HG03469 (cell line): ENCODE results near the gene GPR18.
A peak's percentile ranks its signal among the peaks of the same experiment; 100 is the strongest.

Experiments
- ATAC-seq: cut with Tn5 transposase; IDR thresholded peaks from one replicate; pipeline ENCODE4 v1.9.1; 2021; ENCODE audit warnings: mild to moderate bottlenecking, moderate library complexity, moderate number of reproducible peaks; ENCODE audit not compliant: unreplicated experiment

The GPR18 gene, protein sequence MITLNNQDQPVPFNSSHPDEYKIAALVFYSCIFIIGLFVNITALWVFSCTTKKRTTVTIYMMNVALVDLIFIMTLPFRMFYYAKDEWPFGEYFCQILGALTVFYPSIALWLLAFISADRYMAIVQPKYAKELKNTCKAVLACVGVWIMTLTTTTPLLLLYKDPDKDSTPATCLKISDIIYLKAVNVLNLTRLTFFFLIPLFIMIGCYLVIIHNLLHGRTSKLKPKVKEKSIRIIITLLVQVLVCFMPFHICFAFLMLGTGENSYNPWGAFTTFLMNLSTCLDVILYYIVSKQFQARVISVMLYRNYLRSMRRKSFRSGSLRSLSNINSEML

DNA sequence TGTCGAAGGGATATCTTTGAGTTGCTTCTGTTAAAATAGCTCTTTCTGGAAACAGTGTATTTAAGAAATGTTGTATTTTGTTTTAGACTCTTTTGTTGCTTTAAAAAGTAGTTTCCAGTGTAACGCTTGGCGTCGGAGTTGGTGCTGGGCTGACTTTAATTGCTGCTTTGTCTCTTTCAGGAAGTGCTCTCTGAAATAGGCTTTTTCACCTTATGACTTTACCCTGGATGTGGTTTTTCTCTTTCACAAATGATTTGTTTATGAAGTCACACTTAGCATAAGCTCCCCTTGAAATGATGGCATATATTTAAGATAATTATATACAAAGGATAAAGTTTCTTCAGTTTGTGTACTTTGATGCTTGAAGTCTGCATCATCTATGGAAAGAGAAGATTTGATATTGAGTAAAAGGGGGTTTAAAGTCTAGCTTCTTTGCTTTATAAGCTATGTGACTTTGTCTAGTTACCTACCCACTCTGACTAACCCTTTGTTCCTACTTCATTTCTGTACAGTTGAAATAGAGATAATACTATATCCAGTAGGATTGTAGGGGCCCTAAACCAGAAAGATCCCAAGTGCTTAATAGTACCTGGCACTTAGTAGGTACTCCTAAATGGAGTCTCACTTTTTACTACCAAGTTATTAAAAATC is at the start of gene GPR18:
GPR18 (minus strand) TSS at position 170 of the 651 bp plus-strand sequence. CDS start 2,507 bp downstream, outside the sequence.
- peak; percentile 77 for ATAC-seq

DNA sequence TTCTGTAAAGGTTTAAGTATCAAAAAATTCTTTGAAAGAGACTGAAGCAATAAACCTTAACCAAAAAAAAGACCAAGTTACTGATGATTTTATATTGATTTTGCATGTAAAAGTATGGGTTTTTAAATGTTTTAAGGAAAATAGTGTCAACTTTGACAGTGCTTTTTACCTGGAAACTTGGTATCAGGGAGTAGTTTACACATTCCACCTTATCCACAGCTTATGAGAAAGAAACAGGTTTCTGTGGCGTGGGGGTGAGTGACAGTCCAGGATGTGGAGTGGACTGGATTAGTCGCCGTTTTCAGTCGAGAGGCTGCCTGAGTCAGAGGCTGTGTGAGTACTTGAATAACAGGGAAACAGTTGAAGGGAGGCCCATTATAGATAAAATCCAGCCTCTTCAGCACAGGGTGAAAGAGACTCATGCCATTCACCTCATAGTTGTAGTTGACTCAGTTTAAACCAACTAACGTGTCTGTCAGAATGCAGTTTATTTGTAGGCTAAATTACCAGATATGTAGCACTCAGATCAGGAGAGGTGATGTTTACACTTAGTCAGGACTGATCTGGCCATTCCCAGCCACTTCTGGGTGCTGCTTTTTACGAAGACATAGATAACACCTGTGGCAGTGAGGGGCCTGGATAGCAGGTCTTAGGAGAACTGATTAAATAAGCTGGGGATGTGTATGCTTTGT is 49.6 kb upstream of the GPR18 start:
- no peak for ATAC-seq

DNA sequence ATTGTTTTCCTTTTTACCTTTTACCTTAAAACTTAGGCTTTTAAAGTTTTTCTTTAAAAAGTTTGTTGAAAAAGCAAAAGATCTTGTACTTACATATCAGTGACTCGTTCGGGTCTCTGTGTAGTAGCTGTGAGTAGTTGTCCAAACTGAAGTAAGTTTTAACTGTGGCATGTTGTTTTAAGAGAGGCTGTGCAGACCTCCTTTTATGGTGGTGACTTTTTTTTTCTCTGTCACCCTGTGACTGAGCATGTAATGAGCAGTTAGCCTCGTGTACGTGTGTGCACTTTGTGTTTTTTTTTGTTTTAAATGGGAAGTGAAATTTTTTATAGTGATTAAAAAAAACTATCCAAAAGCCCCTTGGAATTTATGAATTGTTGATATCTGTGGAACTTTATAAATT is 49.1 kb upstream of the GPR18 start, which contains the start of gene GPR183:
GPR183 (minus strand) TSS at position 153 of the 400 bp plus-strand sequence. CDS start 11,254 bp downstream, outside the sequence.
- ATAC-seq: peak; percentile 36

DNA sequence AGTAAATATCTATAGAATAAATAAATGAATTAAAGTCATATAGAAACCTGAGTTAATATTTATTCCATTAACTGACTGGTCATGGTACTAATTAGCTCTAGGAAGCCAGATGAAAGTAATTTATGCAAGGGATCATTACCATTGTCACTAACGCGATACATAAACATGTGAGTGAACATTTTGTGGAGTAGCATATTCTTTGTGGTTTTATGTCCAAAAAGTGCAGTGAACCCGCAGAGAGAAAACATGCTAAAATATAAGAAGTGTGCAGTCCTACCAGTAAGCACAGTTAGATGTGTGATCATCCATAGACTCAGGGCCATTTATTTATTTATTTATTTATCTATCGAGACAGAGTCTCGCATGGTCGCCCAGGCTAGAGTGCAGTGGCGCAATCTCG is 47.4 kb upstream of the GPR18 start:
- no peak for ATAC-seq

DNA sequence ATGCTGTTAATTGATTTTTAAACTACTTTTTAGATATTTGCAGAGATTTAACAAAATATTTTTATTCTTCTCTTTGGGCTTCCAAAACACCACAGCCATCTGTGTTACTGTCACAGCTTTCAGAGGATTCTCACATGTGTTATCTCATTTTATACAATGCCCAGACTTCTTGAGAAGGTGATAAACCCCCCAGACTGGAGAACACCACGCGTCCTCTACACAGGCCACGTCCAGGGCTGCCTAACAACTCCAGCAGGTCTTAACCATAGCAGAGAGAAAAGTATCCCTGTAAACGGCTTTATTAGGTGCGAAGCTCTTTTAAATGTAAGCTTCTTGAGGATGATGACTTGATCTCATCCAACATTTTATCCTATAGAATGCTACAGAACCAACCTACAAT is 47.0 kb upstream of the GPR18 start:
- ATAC-seq: no peak

DNA sequence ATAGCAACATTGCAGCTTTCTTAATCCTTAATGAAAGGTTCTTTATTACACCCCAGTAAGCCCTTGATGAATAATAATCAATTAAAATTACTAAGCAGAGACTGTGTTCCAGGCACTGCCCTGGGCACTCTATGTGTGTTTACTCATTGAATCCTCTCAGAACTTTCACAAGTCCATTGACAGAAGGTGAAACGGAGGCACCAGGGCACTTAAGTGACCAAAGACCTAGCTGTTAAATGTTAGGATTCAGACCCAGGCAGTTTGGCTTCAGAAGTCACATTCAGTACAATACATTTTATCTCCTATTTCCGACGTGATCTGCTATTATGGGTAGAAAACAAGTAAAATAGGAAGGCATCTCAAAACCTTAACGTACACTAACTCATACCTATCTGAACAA is 46.4 kb upstream of the GPR18 start:
- ATAC-seq: no peak

DNA sequence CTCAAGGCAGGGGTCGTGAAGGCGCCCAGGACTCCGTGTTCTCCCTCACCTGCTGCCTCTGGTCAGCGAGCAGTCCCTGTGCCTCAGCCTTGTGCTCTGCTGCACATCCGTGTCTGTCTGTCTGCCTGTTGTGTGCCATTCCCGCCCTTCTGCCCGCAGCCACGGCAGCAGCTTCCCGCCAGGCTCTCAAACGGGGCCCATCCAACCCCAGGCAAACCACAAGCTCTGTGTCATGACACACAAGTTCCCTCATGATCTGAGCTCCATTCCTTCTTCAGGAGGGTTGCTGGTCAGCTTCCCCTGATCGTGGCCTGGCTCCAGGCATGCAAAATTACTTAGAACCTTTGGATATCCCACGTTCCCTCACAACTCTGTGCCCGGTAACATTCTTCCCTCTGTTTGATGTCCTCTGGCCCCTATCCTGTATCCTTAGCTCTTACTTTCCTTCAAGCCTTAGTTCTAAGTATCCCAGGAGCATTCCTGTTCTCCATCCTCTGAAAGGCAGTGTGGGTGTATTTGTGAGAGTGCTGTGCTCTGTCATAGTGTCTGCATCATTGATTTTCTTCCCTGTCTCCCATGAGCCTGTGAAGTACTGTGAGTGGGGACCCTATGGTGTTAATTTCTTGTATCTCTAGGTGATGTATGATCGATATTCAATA is 45.8 kb upstream of the GPR18 start:
- no peak for ATAC-seq

DNA sequence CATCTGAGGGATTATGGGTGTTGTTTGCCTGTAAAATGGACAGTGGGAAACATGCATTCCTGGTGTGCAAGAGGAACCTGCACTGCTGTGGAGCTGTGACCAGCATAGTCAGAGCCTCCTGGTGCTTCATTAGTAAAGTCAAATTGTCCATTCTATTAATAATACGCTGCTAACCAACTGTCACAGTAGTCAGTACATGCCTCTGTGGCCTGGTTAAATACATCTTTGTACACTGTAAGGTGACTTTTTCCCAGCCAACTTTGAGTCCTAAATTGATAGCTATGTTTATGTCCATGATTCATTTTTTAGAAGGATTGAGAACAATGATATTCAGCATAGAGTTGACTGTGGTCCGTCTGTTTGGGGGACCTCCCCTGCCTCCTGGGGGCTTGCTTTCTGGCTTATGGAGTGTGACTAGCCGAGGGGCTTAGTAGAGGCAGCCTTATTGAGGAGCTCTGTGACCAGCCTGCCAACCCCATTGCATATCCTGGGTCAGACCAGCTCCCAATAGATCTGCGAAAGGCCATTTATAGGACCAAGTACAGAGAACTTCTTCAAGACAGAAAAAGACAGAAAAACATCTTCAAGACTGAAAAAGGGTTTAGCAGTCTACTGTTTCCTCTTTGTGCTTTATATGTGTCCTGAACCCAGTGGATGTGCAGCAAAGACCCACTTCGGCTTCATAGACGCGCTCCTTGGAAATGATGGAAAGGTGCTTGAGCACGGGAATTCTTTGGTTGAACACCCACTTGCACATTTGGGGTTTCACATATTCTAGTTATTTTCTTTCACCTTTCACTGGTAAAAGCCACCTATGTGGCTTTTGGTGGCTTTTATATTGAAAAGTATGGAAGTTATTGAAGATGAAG is 44.7 kb upstream of the GPR18 start:
- ATAC-seq: no peak

DNA sequence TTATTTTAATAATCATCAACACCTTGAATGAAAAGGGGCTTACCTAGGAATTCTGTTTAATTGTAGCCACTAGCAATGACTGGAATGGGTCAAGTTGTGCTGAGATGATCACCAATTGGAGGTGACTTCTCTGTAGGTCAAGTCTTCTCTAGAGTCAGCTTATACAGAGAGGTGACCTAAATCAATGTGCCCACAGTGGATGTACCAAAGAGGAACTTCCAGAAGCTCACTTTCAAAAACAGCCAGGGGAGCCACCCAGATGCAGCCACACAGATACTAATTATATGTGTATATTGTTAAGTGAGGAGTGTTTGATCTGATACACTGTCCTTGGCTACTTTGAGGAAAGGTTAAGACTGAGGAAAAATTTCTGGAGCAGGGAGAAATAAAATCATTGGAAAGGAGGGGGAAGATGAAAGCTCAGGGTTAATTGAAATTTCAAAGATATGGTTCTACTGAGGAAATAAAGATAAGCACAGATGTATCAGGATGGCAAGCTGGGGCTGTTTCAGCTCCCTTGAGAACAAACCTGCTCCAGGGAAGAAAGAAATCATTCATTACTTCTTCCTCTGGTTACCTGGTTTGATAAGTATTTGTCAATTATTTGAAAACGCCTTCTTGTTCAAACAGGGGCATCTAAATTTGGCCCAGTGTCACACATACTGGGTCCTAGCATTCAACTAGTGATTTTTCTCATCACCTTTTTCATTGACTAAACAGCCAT is 43.9 kb upstream of the GPR18 start:
- ATAC-seq: no peak

DNA sequence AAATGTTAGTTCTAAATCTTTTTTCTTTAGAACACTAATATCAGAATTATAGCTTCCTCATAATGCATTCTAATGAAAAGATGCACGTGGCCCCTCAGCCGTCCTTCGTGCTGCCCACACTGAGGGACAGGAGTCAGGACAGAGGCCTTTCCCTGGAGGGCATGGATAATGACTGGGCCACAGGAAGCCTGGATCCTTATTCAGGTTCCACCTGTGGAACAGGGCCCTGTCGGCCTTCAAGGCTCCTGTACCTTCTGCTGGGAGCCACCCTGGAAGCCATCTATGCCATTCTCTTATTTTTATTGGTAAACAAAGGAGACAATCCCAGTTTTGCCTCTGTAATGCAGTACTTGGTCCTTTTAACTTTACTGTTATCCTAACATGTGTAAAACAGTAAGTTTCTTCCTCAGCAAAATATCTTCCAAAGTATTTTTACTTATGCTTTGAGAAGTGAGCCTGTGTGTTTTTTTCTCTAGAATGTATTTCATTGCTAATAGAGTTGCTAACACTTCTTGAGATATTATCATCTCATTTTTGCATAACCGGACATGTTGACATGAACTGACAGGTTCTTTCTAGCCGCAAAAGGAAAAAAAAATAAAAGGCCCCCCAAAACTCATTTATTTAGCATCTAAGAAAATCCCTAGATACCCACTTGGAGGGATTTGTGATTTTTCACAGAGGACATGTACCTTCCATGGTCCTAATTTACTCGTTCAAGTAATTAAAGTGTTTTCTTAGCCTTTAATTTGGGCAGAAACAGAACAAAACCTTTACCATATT is 43.1 kb upstream of the GPR18 start:
- ATAC-seq: no peak

DNA sequence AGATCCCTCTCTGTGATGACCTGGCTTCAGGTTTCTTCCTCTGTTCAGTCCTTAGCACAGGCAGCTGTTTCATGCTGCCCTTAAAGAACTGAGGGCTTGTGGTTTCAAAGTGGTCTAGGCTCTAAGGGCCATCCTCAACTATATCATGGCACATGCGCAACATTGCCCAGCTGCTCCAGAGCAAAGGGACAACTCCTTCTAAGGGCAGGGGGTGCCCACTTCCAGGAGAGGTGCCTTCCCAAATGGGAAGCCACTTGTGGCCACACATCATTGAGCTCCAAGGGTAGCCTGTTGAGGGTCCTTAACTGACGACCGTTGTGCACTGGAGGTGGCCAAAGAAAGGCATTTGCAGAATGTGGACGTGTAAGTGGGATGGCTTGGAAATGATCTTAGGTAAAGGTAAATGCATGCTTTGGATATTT is 41.8 kb upstream of the GPR18 start:
- ATAC-seq: no peak

DNA sequence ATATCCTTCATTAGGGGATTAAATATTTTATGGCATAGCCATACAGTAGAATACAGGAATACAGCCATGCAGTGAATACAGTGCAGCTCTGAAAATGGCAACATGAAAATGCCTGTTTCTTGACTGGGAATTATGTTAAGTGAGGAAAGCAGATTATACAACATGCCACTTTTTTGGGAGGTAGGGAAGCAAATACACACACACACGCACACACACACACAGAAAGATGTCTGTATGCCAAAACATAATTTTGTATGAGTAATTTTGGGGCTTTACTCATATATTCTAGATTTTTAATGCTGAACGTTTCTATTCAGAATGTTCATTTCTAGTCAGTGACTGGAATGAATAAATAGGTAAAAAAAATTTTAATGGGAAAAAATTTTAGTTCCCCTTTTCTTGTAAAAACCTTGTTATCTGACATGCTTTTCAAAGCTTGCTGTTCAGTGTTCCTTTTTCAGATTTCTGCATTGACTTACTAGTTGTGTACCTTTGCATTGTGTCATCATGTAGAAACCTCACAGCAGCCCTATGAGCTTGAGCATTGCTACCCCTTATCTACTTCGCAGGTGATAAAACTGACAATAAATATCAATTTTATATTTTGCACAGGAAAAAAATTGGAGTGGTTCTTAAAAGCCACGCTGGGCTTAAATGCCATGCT is 41.2 kb upstream of the GPR18 start:
- ATAC-seq: no peak

DNA sequence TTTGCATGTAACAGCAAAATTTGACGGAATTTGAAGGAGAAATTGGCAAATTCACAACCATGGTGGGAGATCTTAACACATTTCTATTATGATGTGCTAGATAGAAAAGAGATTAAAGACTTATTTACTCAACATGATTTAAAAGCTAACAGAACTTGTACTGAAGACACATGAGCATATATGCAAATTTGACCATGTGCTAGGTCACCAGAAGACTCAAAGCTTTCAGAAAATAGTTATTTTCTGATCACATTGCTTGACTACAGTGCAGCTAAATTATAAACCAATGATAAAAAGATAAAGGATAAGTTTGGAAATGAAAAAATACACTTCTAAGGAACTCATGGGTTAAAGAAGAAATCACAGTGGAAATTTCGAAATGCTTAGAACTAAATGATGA is 39.9 kb upstream of the GPR18 start:
- ATAC-seq: no peak

DNA sequence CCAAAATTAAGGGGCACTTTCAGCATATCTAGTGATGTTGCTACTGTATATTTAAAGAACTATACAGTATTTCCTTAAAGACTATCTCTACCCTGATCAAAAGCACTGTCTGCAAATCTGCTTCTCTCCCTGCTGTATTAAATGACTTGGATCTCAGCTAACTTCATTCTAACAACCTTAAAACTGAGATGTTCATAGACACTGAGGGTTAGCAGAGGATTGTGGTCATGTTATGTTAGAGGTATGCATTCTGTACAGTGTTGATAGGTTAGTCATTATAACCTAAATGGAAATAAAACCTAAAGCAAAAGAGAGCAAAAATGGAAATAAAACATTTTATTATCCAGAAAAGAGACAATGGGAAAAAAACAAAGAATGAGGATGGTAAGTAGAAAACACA is 39.2 kb upstream of the GPR18 start:
- no peak for ATAC-seq

DNA sequence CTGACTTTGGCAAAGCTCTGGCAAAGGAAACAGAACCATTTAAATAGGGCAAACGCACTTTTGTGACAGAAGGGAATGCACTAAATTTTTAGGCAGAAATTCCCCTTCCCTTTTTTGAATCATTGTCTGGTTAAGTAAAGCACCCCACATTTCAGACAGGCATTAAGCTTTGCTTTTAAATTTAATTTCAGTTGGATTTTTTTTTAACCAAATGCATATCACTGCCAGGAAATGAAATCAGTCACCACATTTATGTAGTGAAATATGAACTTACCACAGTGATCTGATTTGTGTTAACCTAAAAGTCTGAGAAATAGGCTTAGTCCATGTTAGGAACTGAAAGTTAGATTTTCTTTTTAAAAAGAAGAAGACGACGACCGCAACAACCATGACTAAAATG is 38.2 kb upstream of the GPR18 start:
- peak; percentile 41 for ATAC-seq

DNA sequence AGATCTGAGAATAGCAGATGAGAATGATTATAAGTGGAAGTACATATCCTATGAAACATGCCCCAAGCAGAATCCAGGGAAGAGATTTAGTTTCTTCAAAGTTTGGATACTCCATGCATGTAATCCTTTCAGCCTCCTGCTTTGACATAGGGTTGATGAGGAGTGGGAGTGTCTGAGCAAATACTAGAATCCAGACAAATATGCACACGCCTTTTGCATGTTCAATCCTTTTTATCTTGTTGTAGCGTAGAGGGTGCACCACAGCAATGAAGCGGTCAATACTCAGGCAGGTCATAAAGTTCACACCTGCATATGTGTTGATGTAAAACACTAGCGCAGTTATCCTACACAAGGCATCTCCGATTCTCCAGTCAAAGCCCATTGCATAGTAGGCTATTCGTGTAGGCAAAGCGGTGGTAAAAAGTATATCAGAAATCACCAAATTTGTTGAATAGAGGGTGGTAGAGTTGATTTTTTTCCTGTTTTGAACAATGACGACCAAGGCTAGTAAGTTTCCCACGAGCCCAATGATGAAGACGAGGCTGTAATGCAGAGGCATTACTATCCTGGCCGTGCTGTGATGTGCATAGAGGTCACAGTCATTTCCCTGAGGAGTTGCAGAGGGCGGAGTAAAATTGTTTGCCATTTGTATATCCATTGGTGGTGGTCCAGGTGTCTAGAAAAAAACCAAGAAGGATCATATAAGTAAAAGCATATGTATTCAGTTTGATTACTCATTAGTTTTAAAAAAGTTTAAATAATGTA is 37.5 kb upstream of the GPR18 start:
- no peak for ATAC-seq

DNA sequence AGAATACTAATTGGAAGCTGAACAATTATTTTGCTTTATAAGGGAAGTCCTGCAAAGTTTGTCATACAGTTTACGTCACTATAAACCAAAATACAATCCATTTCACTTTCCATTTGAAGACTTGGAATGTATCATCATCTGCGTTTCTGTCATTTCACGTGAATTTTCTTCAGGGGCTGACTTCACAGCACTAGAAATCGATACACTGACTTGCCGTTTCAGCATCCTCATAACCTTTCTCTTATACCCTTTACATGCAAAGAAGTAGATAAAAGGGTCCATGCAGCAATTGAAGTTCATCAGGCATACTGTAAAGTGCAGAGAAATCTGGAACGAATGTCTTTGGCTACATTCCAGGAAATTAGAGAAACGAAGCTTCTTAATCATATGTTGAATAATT is 36.8 kb upstream of the GPR18 start:
- no peak for ATAC-seq

DNA sequence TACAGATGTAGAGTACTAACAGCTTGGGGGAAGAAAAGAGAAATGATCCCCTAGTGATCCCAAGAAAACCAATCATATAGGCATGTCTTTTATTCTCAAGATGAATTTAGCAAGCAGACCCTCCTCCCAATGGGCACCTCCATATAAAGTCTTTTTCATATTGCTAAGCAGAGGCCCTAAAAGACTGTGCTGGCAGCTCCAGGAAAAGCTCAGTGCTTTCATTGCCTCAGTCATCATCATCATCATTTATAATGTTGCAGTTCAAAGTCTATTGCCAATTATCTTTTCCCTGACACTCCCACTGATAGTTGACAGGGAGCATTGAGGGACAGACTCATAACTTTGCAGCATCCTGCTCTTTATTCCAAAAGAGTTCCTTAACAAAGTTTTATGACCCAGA is 36.0 kb upstream of the GPR18 start:
- ATAC-seq: no peak
